ENCODE data around the gene EFCAB10.
A peak's percentile ranks its signal among the peaks of the same experiment; 100 is the strongest.

Gene EFCAB10, protein sequence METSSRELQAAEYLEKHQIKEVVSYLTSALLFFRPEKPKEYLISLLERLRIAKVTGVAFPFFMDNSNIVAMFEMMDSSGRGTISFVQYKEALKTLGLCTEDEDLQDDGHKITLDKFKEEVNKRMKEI

GRCh38 chr7:105581066-105581811 is at the start of gene EFCAB10:
EFCAB10 (minus strand) TSS chr7:105581493; CDS start chr7:105581463, 30 bp downstream.
- H3K36me3 Mint-ChIP-seq (ENCODE audit: low read depth): no peaks in the 10 kb centered on the region
- peaks cover 12% of the 10 kb centered on the region for H3K9me3 Mint-ChIP-seq
- H3K4me1 Mint-ChIP-seq (ENCODE audit: low read depth): peaks cover 10% of the 10 kb centered on the region
- peak; percentile 61 for DNase-seq (ENCODE audit: low spot score)
- peak within 1 kb of the TSS; percentile 82 for H3K4me3 Mint-ChIP-seq
- H3K27ac Mint-ChIP-seq: no peak within 1 kb of the TSS
- no peaks in the 10 kb centered on the region for H3K27me3 Mint-ChIP-seq (ENCODE audit: low read depth)

GRCh38 chr7:105625986-105626385 is 44.7 kb upstream of the EFCAB10 start:
- Mint-ChIP-seq H3K36me3 (ENCODE audit: low read depth) (peaks cover 37% of the 10 kb centered on the region), H3K27ac (no peak overlapping the region), H3K4me3 (no peak overlapping the region), H3K9me3 (peaks cover 13% of the 10 kb centered on the region), H3K4me1 (ENCODE audit: low read depth) (peaks cover 1% of the 10 kb centered on the region), H3K27me3 (ENCODE audit: low read depth) (no peaks in the 10 kb centered on the region)
- DNase-seq (ENCODE audit: low spot score): no peak

- H3K27ac Mint-ChIP-seq: no peak overlapping the region
- peaks cover 30% of the 10 kb centered on the region for H3K36me3 Mint-ChIP-seq (ENCODE audit: low read depth)
- H3K27me3 Mint-ChIP-seq (ENCODE audit: low read depth): no peaks in the 10 kb centered on the region
Observed at GRCh38 chr7:105623906-105624305, 42.6 kb upstream of the EFCAB10 start.

DNA sequence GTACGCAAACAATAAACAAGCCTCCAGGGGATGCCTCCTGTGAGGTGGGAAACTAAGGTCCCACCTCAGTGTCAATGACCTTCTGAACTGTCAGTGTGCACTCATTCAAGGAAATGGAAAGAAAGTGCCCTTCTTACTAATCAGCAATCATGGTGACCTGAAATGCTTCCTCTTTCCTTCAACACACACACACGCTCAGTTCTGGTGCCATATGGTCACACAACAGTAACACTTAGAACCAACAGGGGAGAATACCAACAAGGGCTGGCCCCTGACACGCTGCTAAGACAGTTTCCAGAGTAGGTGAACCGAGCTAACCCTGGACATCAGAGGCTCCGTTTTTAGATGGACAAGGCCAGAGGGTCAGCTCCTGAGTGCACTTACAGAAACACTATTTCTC is 42.1 kb upstream of the EFCAB10 start:
- no peak for DNase-seq (ENCODE audit: low spot score)
- H3K27ac Mint-ChIP-seq: no peak overlapping the region
- H3K9me3 Mint-ChIP-seq: peaks cover 13% of the 10 kb centered on the region
- H3K4me3 Mint-ChIP-seq: no peak overlapping the region
- no peaks in the 10 kb centered on the region for H3K27me3 Mint-ChIP-seq (ENCODE audit: low read depth)
- H3K4me1 Mint-ChIP-seq (ENCODE audit: low read depth): no peaks in the 10 kb centered on the region
- H3K36me3 Mint-ChIP-seq (ENCODE audit: low read depth): peaks cover 32% of the 10 kb centered on the region

More at GRCh38 chr7:105623906-105624305, 42.6 kb upstream of the EFCAB10 start:
- H3K4me3 Mint-ChIP-seq: no peak overlapping the region
- H3K4me1 Mint-ChIP-seq (ENCODE audit: low read depth): no peaks in the 10 kb centered on the region
- no peak for DNase-seq (ENCODE audit: low spot score)
- peaks cover 13% of the 10 kb centered on the region for H3K9me3 Mint-ChIP-seq

GRCh38 chr7:105622106-105622731 is 40.9 kb upstream of the EFCAB10 start:
- peaks cover 13% of the 10 kb centered on the region for H3K9me3 Mint-ChIP-seq

DNA sequence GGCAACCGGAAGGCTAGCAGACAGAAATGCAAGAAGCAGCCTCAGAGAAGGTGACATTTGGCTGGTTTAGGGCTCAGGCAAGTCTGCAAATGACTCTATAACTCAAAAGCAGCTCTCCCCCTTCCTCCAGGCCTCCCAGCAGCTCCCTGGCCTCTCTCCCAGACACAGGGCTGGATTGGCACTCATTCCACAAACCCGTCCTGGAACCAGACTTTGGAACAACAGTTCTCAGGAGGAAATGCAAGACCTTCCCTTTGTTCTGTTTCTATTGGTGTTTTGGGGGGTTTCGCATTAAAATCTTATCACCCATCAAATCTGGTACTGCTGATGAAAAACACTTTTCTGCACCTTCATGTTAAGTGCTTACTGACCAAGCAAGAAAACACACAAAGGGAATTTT is 40.3 kb upstream of the EFCAB10 start:
- no peaks in the 10 kb centered on the region for H3K4me1 Mint-ChIP-seq (ENCODE audit: low read depth)
- H3K4me3 Mint-ChIP-seq: no peak overlapping the region
- no peaks in the 10 kb centered on the region for H3K27me3 Mint-ChIP-seq (ENCODE audit: low read depth)
- no peak overlapping the region for H3K27ac Mint-ChIP-seq
- H3K36me3 Mint-ChIP-seq (ENCODE audit: low read depth): peaks cover 27% of the 10 kb centered on the region
- H3K9me3 Mint-ChIP-seq: peaks cover 11% of the 10 kb centered on the region
- DNase-seq (ENCODE audit: low spot score): no peak

More at GRCh38 chr7:105622106-105622731, 40.9 kb upstream of the EFCAB10 start:
- H3K27ac Mint-ChIP-seq: no peak overlapping the region
- peaks cover 30% of the 10 kb centered on the region for H3K36me3 Mint-ChIP-seq (ENCODE audit: low read depth)
- H3K4me1 Mint-ChIP-seq (ENCODE audit: low read depth): no peaks in the 10 kb centered on the region
- DNase-seq (ENCODE audit: low spot score): no peak
- no peaks in the 10 kb centered on the region for H3K27me3 Mint-ChIP-seq (ENCODE audit: low read depth)
- H3K4me3 Mint-ChIP-seq: no peak overlapping the region

DNA sequence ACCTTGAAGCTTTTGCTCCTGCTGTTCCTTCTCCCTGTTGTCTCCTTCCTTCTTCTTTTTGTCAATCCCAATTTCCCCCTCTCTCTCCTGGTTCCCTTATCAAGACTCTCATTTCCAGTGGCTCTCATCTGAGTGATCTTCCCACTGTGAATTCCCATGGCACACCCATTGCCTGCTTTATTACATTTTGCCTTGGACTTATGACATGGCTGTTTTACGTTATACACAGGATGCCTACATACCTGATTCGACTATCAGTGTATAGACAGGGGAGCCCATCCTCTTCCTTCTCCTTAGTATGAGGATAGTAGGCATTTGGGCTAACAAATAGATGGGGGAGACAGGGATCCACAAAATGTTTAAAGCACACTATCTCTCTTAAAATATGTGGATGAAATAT is 39.9 kb upstream of the EFCAB10 start:
- Mint-ChIP-seq H3K9me3 (peaks cover 8% of the 10 kb centered on the region), H3K36me3 (ENCODE audit: low read depth) (peaks cover 23% of the 10 kb centered on the region)
- no peak for DNase-seq (ENCODE audit: low spot score)

DNA sequence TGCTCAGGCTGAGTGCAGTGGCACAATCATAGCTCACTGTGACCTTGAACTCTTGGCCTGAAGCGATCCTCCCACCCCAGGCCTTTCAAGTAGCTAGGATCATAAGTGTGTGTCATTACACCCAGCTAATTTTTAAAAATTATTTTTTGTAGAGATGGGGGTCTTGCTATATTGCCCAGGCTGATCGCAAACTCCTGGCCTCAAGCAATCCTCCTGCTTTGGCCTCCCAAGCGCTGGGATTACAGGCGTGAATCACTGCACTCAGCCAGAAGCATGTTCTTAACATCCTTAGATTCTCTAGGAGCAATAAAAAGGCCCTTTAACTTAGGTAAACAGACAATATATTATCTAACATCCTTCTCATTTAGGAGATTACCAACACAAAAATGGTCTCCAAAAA is 38.3 kb upstream of the EFCAB10 start:
- no peaks in the 10 kb centered on the region for H3K27me3 Mint-ChIP-seq (ENCODE audit: low read depth)
- no peak overlapping the region for H3K4me3 Mint-ChIP-seq
- DNase-seq (ENCODE audit: low spot score): no peak
- H3K36me3 Mint-ChIP-seq (ENCODE audit: low read depth): peaks cover 14% of the 10 kb centered on the region
- H3K27ac Mint-ChIP-seq: no peak overlapping the region
- no peaks in the 10 kb centered on the region for H3K4me1 Mint-ChIP-seq (ENCODE audit: low read depth)
- H3K9me3 Mint-ChIP-seq: no peaks in the 10 kb centered on the region

More for the DNA sequence above, 39.9 kb upstream of the EFCAB10 start:
- H3K27ac Mint-ChIP-seq: no peak overlapping the region
- no peaks in the 10 kb centered on the region for H3K4me1 Mint-ChIP-seq (ENCODE audit: low read depth)
- H3K4me3 Mint-ChIP-seq: no peak overlapping the region
- no peaks in the 10 kb centered on the region for H3K27me3 Mint-ChIP-seq (ENCODE audit: low read depth)

DNA sequence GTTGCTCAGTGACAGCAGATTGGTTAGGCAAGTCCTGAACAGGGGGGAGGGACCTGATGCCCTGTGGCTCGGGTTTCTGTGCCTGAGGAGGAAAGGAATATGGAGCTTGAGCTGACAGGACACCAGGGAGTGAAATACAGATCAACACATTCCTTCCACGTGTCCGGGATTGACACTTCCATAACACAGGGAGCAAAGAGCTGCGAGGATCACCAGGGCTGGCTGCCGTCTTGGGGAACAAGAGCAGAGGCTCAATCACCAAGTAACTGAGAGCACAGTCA is 36.7 kb upstream of the EFCAB10 start:
- Mint-ChIP-seq H3K4me3 (no peak overlapping the region), H3K36me3 (ENCODE audit: low read depth) (peaks cover 16% of the 10 kb centered on the region), H3K4me1 (ENCODE audit: low read depth) (no peaks in the 10 kb centered on the region), H3K27ac (no peak overlapping the region), H3K9me3 (no peaks in the 10 kb centered on the region), H3K27me3 (ENCODE audit: low read depth) (no peaks in the 10 kb centered on the region)
- DNase-seq (ENCODE audit: low spot score): no peak

DNA sequence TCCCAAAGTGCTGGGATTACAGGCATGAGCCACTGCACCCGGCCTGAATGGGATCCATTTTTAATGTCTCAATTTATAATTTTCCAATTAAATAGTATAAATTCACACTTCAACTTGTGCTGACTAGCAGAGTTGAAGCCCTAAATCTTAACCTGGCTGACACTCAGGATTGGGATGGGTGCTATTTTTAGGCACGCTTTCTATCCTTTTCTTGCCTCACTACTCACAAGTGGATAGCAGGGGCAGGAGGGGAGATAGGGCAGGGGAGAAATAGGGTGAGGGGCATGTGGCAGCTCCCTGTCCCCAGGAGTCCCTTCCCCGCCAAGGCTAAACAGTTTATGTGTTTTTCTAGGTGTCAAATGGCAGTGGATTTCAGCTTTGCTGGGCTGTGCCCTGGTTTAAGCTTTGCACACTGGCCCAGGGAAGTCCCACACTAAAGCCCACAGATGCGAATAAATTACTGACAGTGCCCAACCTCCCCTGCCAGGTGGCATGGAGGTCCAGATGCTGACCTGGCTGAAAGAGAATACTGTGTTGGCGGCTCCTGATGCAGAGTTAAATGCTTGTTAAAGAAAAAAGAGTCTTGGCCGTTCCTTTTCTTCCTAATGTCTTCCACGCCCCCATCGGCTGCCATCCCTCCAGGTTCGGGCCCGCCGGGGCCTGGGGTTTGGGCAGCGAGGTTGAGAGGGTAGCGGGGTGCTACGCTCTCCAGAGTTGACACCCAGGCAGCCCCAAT is 36.2 kb upstream of the EFCAB10 start:
- Mint-ChIP-seq H3K27me3 (ENCODE audit: low read depth) (no peaks in the 10 kb centered on the region), H3K4me3 (no peak overlapping the region), H3K27ac (no peak overlapping the region), H3K9me3 (no peaks in the 10 kb centered on the region), H3K36me3 (ENCODE audit: low read depth) (peaks cover 16% of the 10 kb centered on the region), H3K4me1 (ENCODE audit: low read depth) (no peaks in the 10 kb centered on the region)
- DNase-seq (ENCODE audit: low spot score): no peak

DNA sequence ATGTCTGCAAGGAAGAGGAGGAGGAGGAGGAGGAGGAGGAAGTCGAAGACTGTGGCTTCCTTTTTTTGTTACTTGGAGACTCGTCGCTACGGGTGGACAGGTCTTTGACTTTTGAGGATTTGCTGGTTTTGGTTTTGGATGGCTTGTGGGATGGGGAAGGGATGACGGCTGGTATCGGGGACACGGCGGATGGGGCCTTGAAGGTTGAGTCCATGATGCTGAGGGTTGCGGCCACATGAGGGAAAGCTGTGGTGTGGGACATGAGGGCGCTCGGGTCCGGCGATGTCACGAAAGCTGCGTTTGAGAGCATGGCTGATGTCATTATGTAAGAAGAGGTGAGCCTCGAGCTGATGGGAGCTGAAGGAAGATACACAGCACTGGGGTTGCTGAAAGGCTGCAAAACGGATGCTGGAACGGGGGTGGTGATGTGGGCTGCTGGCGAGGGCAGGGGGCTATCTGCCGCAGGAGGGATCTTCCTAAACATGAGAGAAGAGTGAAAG is 33.1 kb upstream of the EFCAB10 start:
- no peaks in the 10 kb centered on the region for H3K9me3 Mint-ChIP-seq
- DNase-seq (ENCODE audit: low spot score): no peak
- no peaks in the 10 kb centered on the region for H3K27me3 Mint-ChIP-seq (ENCODE audit: low read depth)
- no peak overlapping the region for H3K27ac Mint-ChIP-seq
- no peak overlapping the region for H3K4me3 Mint-ChIP-seq
- H3K36me3 Mint-ChIP-seq (ENCODE audit: low read depth): peaks cover 11% of the 10 kb centered on the region
- no peaks in the 10 kb centered on the region for H3K4me1 Mint-ChIP-seq (ENCODE audit: low read depth)

DNA sequence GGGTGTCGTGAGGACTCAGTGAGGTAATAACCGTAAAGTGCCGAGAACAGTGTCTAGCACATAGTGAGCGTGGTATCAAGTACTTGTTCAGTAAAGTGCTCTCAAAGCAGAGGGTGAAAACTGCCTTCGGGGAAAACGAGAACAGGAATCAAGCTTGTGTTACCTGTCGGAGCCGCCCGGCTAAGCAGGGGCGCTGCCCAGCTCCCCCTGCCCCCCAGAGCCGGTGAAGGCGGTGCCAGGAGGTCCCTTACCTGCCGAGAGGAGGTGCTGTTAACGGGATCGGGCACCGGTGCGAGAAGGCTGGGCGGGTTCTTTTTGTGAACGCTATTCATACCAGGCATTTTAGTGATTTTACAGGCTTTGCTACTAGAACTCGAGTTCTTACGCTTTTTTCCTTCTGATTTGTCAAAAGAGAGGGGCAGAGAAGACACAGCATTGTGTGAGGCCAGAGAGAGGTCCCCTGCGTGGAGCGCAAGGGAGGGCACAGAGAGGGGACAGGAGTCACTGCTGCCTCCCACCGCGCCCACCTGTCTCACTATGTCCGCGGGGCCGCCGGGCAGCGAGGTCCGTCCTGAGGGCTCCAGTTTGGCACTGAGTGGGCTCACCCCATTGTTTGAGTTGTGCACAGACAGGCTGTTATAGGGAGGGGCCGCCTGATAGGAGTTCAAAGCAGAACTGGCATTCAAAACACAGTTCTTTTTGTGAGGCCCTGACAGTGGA is 32.5 kb upstream of the EFCAB10 start:
- no peaks in the 10 kb centered on the region for H3K9me3 Mint-ChIP-seq
- H3K36me3 Mint-ChIP-seq (ENCODE audit: low read depth): peaks cover 10% of the 10 kb centered on the region
- H3K27ac Mint-ChIP-seq: no peak overlapping the region
- no peaks in the 10 kb centered on the region for H3K4me1 Mint-ChIP-seq (ENCODE audit: low read depth)
- DNase-seq (ENCODE audit: low spot score): no peak
- no peak overlapping the region for H3K4me3 Mint-ChIP-seq
- H3K27me3 Mint-ChIP-seq (ENCODE audit: low read depth): no peaks in the 10 kb centered on the region

DNA sequence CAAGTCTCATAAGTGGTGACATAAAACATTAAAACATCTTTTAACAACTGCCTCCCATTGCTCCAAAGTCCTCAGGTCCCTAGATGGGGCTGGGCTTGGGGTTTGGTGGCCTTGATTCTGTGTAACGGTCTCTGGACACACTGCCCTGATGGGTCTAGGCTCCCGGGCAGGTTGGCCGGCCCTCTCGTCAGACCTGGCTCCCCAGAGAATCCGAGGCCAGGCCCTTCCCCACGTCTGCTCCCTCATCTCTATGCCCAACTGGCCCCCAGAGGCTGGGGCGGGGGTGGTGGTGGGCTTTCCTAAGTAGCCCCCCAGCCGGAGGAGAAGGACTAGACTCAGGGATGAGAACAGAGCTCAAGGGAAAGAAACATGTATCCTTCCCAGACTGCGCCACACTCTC is 31.5 kb upstream of the EFCAB10 start:
- peaks cover 7% of the 10 kb centered on the region for H3K36me3 Mint-ChIP-seq (ENCODE audit: low read depth)
- DNase-seq (ENCODE audit: low spot score): no peak
- H3K4me1 Mint-ChIP-seq (ENCODE audit: low read depth): no peaks in the 10 kb centered on the region
- H3K9me3 Mint-ChIP-seq: no peaks in the 10 kb centered on the region
- H3K27ac Mint-ChIP-seq: no peak overlapping the region
- H3K27me3 Mint-ChIP-seq (ENCODE audit: low read depth): no peaks in the 10 kb centered on the region
- H3K4me3 Mint-ChIP-seq: no peak overlapping the region

All from T-helper 2 cell treated with Interferon-gamma antibody and Interleukin-4, amounts not matched to agents 5 μg/mL and 100 μg/mL, for 36 hours (primary cell).